ENCODE results near the gene RCC1.
"Not testable (repeated sequence)": the region's sequence is repeated elsewhere in the genome, so short reads cannot be mapped to it uniquely, and the experiment has no call there.

RCC1 gene

GRCh38 chr1:28512058-28512611 lies 6.3 kb downstream of the RCC1 start:
- DNase-seq (ENCODE audit: low read depth), result no peak

DNA sequence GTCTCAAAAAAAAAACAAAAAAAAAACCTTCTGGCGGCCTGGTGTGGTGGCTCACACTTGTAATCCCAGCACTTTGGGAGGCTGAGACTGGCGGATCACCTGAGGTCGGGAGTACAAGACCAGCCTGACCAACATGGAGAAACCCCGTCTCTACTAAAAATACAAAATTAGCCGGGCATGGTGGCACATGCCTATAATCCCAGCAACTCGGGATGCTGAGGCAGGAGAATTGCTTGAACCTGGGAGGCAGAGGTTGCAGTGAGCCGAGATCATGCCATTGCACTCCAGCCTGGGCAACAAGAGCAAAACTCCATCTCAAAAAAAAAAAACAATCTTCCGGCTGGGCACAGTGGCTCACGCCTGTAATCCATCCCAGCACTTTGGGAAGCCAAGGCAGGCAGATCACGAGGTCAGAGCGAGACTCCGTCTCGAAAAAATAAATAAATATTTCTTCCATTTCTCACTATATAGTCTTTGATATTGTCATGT lies 8.6 kb downstream of the RCC1 start:
- DNase-seq (ENCODE audit: low read depth), result not testable (repeated sequence)

GRCh38 chr1:28516518-28516956 lies 10.7 kb downstream of the RCC1 start:
- no peak for DNase-seq (ENCODE audit: low read depth)

DNA sequence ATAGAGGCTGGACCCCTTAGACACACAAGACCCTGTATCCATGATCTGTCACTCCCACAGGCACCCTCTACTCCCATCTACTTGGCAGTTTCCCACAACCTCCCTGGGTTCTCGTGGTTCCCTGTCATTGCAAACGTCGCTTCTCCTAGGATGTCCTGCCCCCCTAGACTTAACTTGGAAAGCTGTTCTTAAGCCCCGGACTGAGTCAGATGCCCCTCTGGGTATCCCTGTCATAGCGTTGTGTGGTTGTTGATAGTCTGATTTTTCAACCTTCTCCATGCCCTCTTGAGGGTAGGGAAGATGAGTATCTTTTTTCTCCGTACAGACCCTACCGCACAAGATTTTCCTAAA lies 11.8 kb downstream of the RCC1 start:
- no peak for DNase-seq (ENCODE audit: low read depth)

DNA sequence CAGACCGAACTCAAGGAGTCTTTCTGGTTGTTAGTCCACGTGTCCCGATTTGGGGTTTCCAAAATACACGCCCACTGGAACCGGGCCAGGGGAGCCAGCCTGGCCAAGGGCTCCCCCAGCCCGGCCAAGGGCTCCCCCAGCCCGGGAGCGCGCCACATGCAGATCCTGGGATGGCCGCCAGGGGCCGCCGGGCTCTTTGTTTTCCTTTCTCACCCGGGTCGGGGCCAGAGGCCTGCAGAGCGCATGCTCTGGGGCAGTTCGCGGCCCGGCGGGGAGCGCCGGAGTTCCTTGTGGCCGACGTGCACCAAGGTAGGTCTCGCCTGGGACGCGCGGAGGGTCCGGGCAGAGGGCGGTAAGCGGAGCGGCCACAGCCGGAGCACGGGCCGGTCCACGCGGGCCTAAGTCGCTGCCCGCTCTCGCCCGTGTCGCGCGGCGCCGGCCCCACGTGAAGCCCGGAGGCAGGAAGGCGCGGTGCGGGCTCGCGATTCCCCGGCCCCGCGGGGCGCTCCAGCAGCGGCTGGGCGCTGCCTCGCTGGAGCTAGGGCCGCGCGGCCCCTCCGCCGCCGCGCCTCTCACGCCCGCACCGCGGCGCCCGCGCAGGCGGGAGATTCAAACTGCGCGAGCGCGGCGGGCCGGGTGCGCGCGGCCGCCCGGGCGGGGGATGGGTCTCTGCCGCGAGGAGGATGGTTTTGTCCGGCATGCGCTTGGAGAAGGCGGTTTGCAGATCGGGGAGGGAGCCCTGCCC lies 12.3 kb downstream of the RCC1 start:
- peak; percentile 72 for DNase-seq (ENCODE audit: low read depth)

DNA sequence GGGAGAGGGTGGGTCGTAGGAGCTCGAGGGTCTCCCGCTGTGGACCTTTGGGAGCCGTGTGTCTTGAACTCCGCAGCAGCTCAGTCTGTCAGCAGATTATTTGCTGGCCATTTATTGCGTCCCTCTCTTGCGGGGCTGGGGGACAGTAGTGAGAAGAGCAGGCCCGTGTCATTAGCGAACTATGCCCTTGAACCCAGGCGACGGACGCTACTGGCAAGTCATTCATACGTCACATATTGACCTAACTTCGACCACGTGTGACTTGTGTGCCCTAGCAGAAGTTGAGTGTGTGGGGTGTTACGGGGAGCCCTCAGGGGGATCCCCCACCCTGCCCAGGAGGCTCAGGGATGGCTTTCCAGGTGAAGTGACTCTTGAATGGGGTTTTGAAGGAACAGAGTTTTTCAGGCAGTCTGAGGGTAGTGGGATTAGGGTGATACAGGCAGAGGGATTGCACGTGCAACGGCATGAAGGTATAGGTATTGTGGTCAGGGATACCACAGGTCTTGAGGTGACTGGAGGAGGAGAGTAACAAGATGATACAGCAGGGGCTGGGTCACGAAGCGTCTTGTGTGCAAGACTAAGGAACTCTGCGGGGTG lies 13.0 kb downstream of the RCC1 start:
- DNase-seq (ENCODE audit: low read depth), result no peak

- no peak for DNase-seq (ENCODE audit: low read depth)
Observed at GRCh38 chr1:28519946-28520725, 14.3 kb downstream of the RCC1 start.

DNA sequence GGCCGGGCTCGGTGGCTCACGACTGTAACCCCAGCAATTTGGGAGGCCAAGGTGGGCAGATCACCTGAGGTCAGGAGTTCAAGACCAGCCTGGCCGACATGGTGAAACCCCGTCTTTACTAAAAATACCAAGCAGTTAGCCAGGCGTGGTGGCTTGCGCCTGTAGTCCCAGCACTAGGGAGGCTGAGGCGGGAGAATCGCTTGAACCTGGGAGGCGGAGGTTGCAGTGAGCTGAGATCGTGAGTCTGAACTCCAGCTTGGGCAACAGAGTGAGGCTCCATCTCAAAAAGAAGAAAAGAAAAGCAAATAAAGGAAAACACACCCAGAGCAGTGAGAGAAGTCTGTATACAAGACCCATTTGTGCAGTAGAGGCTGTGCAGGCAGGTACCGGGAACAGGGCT lies 15.0 kb downstream of the RCC1 start:
- not testable (repeated sequence) for DNase-seq (ENCODE audit: low read depth)

DNA sequence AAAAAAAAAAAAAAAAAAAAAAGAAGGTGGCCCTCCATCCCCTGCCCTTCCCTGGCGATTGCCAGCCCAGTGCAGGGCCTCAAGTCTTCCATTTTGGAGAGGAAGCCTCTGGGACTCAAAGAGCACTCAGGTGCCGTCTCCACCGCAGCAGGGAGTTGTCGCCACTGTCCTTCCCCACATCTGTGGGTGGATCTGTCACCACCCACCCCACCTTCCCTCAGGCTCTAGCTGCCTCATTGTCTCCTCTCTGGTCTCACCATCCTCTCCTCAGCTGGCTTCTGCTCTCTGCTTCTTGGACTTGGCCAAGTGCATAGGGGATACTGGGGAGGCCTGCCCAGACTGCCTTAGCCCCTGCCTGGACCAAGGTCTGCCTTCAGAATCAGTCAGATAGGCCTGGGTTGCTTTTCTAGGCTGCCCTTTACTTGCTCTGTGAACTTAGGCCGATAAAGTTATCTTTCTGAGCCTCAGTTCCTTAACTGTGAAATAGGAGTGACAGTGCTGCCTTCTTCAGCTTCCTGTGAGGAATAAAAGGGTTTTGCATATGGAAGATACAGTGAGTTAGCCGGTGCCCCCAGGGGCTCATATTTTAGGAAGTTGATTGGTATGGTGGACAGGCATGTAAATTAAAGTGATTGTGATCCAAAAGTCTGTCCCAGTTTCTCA lies 15.8 kb downstream of the RCC1 start:
- no peak for DNase-seq (ENCODE audit: low read depth)

DNA sequence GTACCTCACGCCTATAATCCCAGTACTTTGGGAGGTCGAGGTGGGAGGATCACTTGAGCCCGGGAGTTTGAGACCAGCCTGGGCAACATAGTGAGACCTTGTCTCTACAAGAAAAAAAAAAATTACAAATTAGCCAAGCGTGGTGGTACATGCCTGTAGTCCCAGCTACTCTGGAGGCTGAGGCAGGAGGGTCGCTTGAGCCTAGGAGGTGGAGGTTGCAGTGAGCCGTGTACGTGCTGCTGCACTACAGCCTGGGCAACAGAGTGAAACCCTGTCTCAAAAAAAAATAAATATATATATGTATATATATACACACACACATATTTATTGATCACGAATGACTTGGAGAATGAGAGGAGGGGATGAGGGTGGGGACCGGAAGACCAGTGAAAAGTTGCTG lies 16.7 kb downstream of the RCC1 start:
- not testable (repeated sequence) for DNase-seq (ENCODE audit: low read depth)

GRCh38 chr1:28525002-28525642 lies 19.3 kb downstream of the RCC1 start:
- DNase-seq (ENCODE audit: low read depth), result not testable (repeated sequence)

DNA sequence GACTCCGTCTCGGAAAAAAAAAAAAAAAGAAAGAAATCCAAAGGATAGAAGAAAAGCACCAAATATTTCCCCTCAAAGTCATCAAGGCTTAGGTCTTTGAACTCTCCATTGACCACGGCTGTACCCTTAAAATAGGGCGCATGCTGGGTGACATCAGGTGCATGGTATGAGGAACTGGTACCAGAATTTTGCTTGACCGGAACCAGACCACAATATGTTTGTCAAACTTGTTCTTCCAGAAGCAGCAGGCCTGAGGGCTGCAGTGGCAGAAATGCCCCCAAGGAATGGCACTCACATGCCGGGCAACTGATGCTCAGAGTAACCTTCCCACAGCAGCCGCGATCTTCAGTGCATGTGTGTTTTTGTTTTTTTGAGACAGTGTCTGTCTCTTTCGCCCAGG lies 21.0 kb downstream of the RCC1 start:
- no peak for DNase-seq (ENCODE audit: low read depth)

DNA sequence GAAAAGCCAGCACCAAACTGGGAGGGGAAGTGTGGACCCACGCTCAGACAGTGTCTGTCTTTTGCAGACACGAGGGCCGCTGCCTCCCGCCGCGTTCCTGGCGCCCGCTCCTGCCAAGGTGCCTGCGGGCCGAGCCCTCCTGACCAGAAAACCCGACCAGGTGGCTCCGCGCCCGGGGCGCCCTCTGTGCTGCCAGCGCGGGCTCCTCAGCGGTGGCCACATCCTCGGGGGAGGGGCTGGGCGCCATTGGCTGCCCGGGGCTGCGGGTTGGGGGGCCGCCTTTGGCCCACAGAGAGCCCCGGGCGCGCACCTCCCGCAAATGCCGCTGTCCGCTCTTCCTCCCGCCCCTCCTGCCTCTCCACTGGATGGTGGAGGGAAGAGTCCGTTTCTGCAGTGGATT lies 24.6 kb downstream of the RCC1 start:
- no peak for DNase-seq (ENCODE audit: low read depth)

- DNase-seq (ENCODE audit: low read depth), result no peak
Observed at GRCh38 chr1:28534671-28535070, 28.8 kb downstream of the RCC1 start.

DNA sequence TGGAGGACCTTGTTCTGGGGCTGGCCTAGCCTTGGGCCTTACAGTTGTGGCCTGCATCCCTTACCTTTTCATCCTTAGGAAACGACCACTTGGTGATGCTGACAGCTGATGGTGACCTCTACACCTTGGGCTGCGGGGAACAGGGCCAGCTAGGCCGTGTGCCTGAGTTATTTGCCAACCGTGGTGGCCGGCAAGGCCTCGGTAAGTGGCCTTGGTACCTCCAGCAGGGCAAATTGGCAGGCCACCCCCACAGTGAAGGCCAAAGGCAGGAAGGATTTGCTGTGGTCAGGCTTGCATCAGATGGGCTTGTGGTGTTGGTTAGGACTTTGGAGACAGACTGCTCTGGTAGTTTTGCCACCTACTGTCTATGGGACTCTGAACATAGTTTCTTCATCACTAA lies 29.3 kb downstream of the RCC1 start:
- DNase-seq (ENCODE audit: low read depth), result no peak

- no peak for DNase-seq (ENCODE audit: low read depth)
Observed at GRCh38 chr1:28537457-28538199, 31.8 kb downstream of the RCC1 start.

DNA sequence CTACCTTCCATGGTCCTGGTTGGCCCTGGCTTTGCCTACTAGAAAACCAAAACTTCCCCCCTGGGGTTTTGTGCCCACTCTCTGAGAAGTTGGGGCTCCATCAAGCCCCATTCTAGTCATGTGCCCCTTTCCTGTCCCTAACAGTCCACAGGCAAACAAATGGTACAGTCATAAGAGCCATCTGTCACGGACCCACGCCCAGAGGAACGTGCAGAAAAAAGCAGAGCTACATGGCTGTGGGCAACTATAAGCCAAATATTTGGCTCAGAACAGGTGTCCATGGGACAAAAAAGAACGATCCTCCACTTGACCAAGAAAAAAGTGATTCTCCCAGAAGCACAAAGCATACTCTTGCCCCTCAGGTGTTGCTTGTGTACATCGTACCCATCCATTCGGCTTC lies 32.4 kb downstream of the RCC1 start:
- no peak for DNase-seq (ENCODE audit: low read depth)

DNA sequence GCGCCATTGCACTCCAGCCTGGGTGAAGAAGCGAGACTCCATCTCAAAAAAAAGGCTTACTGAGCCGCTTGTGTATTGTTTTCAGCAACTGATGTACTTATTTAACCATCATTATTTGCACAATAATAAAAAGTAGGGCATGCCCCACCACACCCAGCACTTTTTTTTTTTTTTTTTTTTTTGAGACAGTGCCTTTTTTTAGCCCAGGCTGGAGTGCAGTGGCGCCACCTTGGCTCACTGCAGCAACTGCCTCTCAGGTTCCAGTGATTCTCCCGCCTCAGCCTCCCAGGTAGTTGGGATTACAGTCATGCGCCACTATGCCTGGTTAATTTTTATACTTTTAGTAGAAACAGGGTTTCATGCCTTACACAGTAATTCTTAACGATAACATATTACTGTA lies 34.8 kb downstream of the RCC1 start:
- DNase-seq (ENCODE audit: low read depth), result no peak

GRCh38 chr1:28541414-28542015 lies 35.7 kb downstream of the RCC1 start:
- not testable (repeated sequence) for DNase-seq (ENCODE audit: low read depth)

- DNase-seq (ENCODE audit: low read depth), result no peak
Observed at GRCh38 chr1:28545246-28545628, 39.4 kb downstream of the RCC1 start.

- no peak for DNase-seq (ENCODE audit: low read depth)
Observed at GRCh38 chr1:28548318-28548717, 42.5 kb downstream of the RCC1 start.

Measured in T-helper 22 cell (primary cell).